Upper lobe of left lung (tissue), 4 donors: ENCODE measurements around the gene SH3RF1.

Experiments
- EP300 ChIP-seq, 4 donors: sonication (generic); formaldehyde crosslinking; IDR thresholded peaks; one replicate each; pipeline ENCODE4 v1.5.1; 2017; ENCODE audit warnings: antibody characterized with exemption in 4 of 4, control low read depth in 2 of 4
- POLR2A ChIP-seq, 4 donors: fragments of 450-650 bp; IDR thresholded peaks; one replicate each; pipeline ENCODE4 v1.5.1; 2016 to 2017; ENCODE audit warnings: antibody characterized with exemption in 4 of 4, mild to moderate bottlenecking in 2 of 4
- POLR2AphosphoS5 ChIP-seq, 2 donors: sonication (generic); formaldehyde crosslinking; IDR thresholded peaks; one replicate each; pipeline ENCODE4 v1.5.1; 2017; ENCODE audit warnings: antibody characterized with exemption in 2 of 2
- TF ChIP-seq, protein P1 (sequence below), 6 experiments: fragments of 450-650 bp in 4 of 6; fragments of 200-600 bp in 2 of 6; sonication (generic) in 2 of 6; IDR thresholded peaks; one replicate each; pipeline ENCODE4 v1.5.1; 2016 to 2019; ENCODE audit warnings: antibody characterized with exemption in 6 of 6

DNA sequence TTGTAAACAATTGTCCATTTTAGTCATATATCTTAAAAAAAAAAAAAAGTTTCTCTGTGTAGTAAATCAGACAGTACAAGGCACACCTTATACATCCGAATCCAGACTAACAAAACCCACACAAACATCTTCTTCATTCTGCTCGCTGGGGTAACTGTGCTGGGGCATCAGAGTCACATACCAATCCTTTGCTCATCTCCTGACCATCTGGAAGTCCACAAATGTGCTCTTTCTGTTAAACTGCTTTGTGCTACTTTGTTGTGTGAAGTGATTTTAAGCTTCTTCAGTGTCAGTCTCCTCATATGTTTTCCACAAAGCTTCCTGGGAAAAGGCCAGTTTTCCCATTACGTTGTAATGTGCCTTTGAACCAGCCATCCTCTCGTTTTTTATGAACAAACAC is 174.5 kb downstream of the SH3RF1 start:
- TF ChIP-seq, protein P1, sequence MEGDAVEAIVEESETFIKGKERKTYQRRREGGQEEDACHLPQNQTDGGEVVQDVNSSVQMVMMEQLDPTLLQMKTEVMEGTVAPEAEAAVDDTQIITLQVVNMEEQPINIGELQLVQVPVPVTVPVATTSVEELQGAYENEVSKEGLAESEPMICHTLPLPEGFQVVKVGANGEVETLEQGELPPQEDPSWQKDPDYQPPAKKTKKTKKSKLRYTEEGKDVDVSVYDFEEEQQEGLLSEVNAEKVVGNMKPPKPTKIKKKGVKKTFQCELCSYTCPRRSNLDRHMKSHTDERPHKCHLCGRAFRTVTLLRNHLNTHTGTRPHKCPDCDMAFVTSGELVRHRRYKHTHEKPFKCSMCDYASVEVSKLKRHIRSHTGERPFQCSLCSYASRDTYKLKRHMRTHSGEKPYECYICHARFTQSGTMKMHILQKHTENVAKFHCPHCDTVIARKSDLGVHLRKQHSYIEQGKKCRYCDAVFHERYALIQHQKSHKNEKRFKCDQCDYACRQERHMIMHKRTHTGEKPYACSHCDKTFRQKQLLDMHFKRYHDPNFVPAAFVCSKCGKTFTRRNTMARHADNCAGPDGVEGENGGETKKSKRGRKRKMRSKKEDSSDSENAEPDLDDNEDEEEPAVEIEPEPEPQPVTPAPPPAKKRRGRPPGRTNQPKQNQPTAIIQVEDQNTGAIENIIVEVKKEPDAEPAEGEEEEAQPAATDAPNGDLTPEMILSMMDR (IDR thresholded peaks at IDR 0.05) = no peak
- TF ChIP-seq POLR2A (IDR thresholded peaks at IDR 0.05) (no peak), EP300 (IDR thresholded peaks at IDR 0.05) (no peak), POLR2AphosphoS5 (IDR thresholded peaks at IDR 0.05) (no peak)
